ENCODE measurements around the gene EPHA7. TPM values are rescaled to one million over a fixed set of nuclear protein-coding genes. Genes with fewer than 3 reads are reported as not detected.

The EPHA7 gene
- total RNA-seq, 2 donors from 2014 or later, result 0.14 to 1.8 TPM

DNA sequence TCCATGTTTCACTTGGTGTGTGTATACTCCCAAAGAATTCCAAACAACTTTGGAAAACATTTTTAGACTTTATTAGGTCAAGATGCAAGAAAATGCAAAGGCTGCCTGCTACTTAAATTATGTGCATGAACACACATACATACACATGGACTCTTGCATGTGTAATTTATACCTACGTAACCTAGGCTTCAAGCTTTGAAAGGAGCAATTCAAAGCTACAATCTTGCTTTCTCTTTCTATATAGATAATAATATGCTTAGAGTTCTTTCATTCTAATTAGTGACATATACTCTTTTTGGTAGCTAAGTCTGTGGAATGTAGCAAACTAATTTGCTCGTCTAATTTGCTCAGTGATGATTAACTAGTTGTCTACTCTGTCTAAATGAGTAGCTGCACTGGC lies 146.5 kb downstream of the EPHA7 start:
- no peaks in the 10 kb centered on the region for H3K4me1 ChIP-seq (ENCODE audit: control insufficient read depth in 1 of 2, low read depth in 2 of 2)
- no peak for DNase-seq (ENCODE audit: low spot score)
- TF ChIP-seq CTCF (IDR thresholded peaks at IDR 0.05), result no peak
- H3K4me3 ChIP-seq, result no peak overlapping the region
- H3K27me3 ChIP-seq (replicated peaks; ENCODE audit: insufficient read depth), result no peaks in the 10 kb centered on the region
- no peaks in the 10 kb centered on the region for H3K9me3 ChIP-seq
- H3K36me3 ChIP-seq, result no peaks in the 10 kb centered on the region
- ATAC-seq (ENCODE audit: insufficient number of reproducible peaks, low FRiP score, low read depth), result no peak
- no peak overlapping the region for H3K27ac ChIP-seq

GRCh38 chr6:93272211-93272610 lies 147.1 kb downstream of the EPHA7 start:
- no peak overlapping the region for H3K4me3 ChIP-seq
- no peak for ATAC-seq (ENCODE audit: insufficient number of reproducible peaks, low FRiP score, low read depth)
- no peaks in the 10 kb centered on the region for H3K4me1 ChIP-seq (ENCODE audit: control insufficient read depth in 1 of 2, low read depth in 2 of 2)
- no peaks in the 10 kb centered on the region for H3K36me3 ChIP-seq
- no peak for TF ChIP-seq CTCF (IDR thresholded peaks at IDR 0.05)
- no peaks in the 10 kb centered on the region for H3K27me3 ChIP-seq (replicated peaks; ENCODE audit: insufficient read depth)
- no peaks in the 10 kb centered on the region for H3K9me3 ChIP-seq
- no peak overlapping the region for H3K27ac ChIP-seq
- DNase-seq (ENCODE audit: low spot score), result no peak

- no peak overlapping the region for H3K27ac ChIP-seq
- no peaks in the 10 kb centered on the region for H3K4me1 ChIP-seq (ENCODE audit: control insufficient read depth in 1 of 2, low read depth in 2 of 2)
- DNase-seq (ENCODE audit: low spot score), result no peak
- no peaks in the 10 kb centered on the region for H3K36me3 ChIP-seq
- ATAC-seq (ENCODE audit: insufficient number of reproducible peaks, low FRiP score, low read depth), result no peak
- TF ChIP-seq CTCF (IDR thresholded peaks at IDR 0.05), result no peak
- H3K4me3 ChIP-seq, result no peak overlapping the region
- no peaks in the 10 kb centered on the region for H3K27me3 ChIP-seq (replicated peaks; ENCODE audit: insufficient read depth)
- H3K9me3 ChIP-seq, result no peaks in the 10 kb centered on the region
These were observed 153.1 kb downstream of the EPHA7 start for GRCh38 chr6:93266116-93266817.

- Histone ChIP-seq H3K4me1 (ENCODE audit: control insufficient read depth in 1 of 2, low read depth in 2 of 2) (no peaks in the 10 kb centered on the region), H3K9me3 (no peaks in the 10 kb centered on the region), H3K4me3 (no peak overlapping the region), H3K36me3 (no peaks in the 10 kb centered on the region), H3K27ac (no peak overlapping the region), H3K27me3 (replicated peaks; ENCODE audit: insufficient read depth) (no peaks in the 10 kb centered on the region)
- DNase-seq (ENCODE audit: low spot score) (no peak), ATAC-seq (ENCODE audit: insufficient number of reproducible peaks, low FRiP score, low read depth) (no peak)
- TF ChIP-seq CTCF (IDR thresholded peaks at IDR 0.05), result no peak
These were observed 158.5 kb downstream of the EPHA7 start for GRCh38 chr6:93260881-93261280.

- no peaks in the 10 kb centered on the region for H3K4me1 ChIP-seq (ENCODE audit: control insufficient read depth in 1 of 2, low read depth in 2 of 2)
- no peak for TF ChIP-seq CTCF (IDR thresholded peaks at IDR 0.05)
- no peak for ATAC-seq (ENCODE audit: insufficient number of reproducible peaks, low FRiP score, low read depth)
- H3K27ac ChIP-seq, result no peak overlapping the region
- no peak overlapping the region for H3K4me3 ChIP-seq
- H3K36me3 ChIP-seq, result no peaks in the 10 kb centered on the region
- H3K27me3 ChIP-seq (replicated peaks; ENCODE audit: insufficient read depth), result no peaks in the 10 kb centered on the region
- no peaks in the 10 kb centered on the region for H3K9me3 ChIP-seq
- DNase-seq (ENCODE audit: low spot score), result no peak
These were observed 160.0 kb downstream of the EPHA7 start for GRCh38 chr6:93259332-93259731.
